Mesendoderm (in vitro differentiated cells): ENCODE results near the gene DNAH3.

Experiments
- DNase-seq: peaks from one replicate; pipeline ENCODE4 v3.0.0; 2013
- H2AK5ac ChIP-seq: 2 replicates; pipeline ENCODE4 v1.6.1; 2013; ENCODE audit warnings: low read length, inconsistent platforms
- H2BK120ac ChIP-seq: 2 replicates; pipeline ENCODE4 v1.6.1; 2013; ENCODE audit warnings: low read depth, mild to moderate bottlenecking, low read length, moderate library complexity, mixed read lengths
- H2BK15ac ChIP-seq: replicated peaks from 2 replicates; pipeline ENCODE4 v1.6.1; 2013; ENCODE audit warnings: low read depth, mild to moderate bottlenecking, moderate library complexity
- H2BK5ac ChIP-seq: 2 replicates; pipeline ENCODE4 v1.6.1; 2013; ENCODE audit warnings: low read length, inconsistent platforms
- H3K18ac ChIP-seq: 2 replicates; pipeline ENCODE4 v1.6.1; 2013; ENCODE audit warnings: mild to moderate bottlenecking, low read length, mixed read lengths
- H3K23ac ChIP-seq: one replicate; pipeline ENCODE4 v1.6.1; 2013; ENCODE audit warnings: low read length
- H3K27ac ChIP-seq: 2 replicates; pipeline ENCODE4 v1.5.1; 2013; ENCODE audit warnings: low read depth, mild to moderate bottlenecking, inconsistent platforms, low read length, moderate library complexity
- H3K27me3 ChIP-seq: 2 replicates; pipeline ENCODE4 v1.6.1; 2013; ENCODE audit warnings: low read length, control low read depth, mild to moderate bottlenecking, inconsistent platforms; ENCODE audit not compliant: insufficient read depth, poor library complexity
- H3K36me3 ChIP-seq: 2 replicates; pipeline ENCODE4 v1.6.1; 2013; ENCODE audit warnings: low read length, inconsistent platforms; ENCODE audit not compliant: control insufficient read depth, insufficient read depth
- H3K4ac ChIP-seq: one replicate; pipeline ENCODE4 v1.6.1; 2013; ENCODE audit warnings: low read depth, mild to moderate bottlenecking, low read length, moderate library complexity
- H3K4me1 ChIP-seq: 2 replicates; pipeline ENCODE4 v1.6.1; 2013; ENCODE audit warnings: low read depth, low read length, inconsistent platforms; ENCODE audit not compliant: control insufficient read depth
- H3K4me2 ChIP-seq: 2 replicates; pipeline ENCODE4 v1.6.1; 2013; ENCODE audit warnings: low read length
- H3K4me3 ChIP-seq: 2 replicates; pipeline ENCODE4 v1.5.1; 2013; ENCODE audit warnings: mild to moderate bottlenecking, low read length
- H3K56ac ChIP-seq: one replicate; pipeline ENCODE4 v1.6.1; 2013; ENCODE audit warnings: low read length
- H3K79me1 ChIP-seq: 2 replicates; pipeline ENCODE4 v1.6.1; 2013; ENCODE audit warnings: low read length, inconsistent platforms
- H3K79me2 ChIP-seq: 2 replicates; pipeline ENCODE4 v1.6.1; 2013; ENCODE audit warnings: mild to moderate bottlenecking, low read length; ENCODE audit not compliant: control insufficient read depth, insufficient read depth
- H3K9ac ChIP-seq: 2 replicates; pipeline ENCODE4 v1.6.1; 2013; ENCODE audit warnings: low read length, inconsistent platforms
- H4K5ac ChIP-seq: one replicate; pipeline ENCODE4 v1.6.1; 2013; ENCODE audit warnings: low read length
- H4K8ac ChIP-seq: one replicate; pipeline ENCODE4 v1.6.1; 2013; ENCODE audit warnings: low read depth, mild to moderate bottlenecking, control low read depth, low read length, moderate library complexity
- WGBS: extraction: QIAGEN DNeasy Blood & Tissue Kit; methylation state at CpG from one replicate; pipeline ENCODE4 v1.1.7; 2013; ENCODE audit warnings: low lambda C conversion rate, missing lambda C conversion rate; ENCODE audit not compliant: insufficient coverage; ENCODE audit errors: extremely low coverage; 5-methylcytosine and 5-hydroxymethylcytosine counted together

DNAH3 gene

DNA sequence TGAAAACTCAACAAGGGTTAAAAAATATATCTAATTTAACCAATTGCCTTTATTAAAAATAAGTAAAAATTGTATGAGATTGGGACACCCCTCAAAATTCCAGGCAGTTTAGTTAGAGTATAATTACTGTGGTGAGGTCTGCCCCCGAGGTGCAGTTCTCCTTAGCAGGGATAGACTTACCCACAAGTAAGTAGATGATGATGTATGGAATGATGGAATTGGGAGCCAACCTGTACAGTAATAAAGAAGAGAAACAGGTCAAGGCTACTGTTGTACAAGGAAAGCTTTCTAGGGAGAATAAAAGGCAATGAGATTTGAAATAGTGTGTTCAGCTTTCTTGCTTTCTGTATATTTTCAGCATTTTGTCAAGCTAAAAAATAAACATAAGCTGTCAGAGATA is 9.6 kb upstream of the DNAH3 start:
- H3K4me3 ChIP-seq = no peak overlapping the region

DNA sequence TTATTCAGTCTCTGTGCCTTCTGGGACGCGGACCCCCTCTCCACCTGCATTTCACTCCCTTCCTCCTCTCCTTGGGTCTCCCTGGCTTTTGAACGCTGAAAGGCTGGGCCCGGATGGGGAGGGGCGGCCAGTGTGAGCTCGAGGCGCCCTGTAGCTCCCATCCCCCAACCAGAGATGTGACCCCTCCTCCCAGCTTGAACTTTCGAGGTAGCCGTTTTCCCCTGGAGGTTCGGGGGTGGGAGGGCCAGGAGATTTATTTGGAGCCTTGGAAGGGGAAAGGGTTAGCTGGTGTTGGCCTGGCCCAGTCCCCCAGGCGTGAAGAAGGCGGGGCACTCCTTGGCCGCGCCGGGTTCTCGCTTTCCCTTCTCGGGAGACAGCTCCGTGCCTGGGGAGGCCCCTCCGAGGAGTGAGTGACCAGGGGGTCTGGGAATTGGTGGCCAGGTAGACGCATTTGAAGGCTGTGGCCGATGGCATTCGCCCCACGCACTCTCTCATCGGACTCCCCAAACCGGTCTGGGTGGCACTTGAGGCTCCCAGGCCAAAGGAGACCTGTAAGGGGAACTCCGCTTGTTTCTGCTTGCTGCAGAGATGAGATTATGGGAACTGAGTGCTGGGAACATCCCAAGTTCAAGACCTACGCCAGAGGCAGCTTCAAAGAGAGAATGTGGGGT is 8.8 kb upstream of the DNAH3 start:
- Histone ChIP-seq H2BK5ac (peak overlapping the region; percentile 9), H2BK120ac (no peak overlapping the region), H3K36me3 (peaks cover 3% of the 10 kb centered on the region), H3K9ac (peak overlapping the region; percentile 84), H3K4me1 (no peaks in the 10 kb centered on the region), H3K56ac (peak overlapping the region; percentile 91), H3K79me1 (peaks cover 1% of the 10 kb centered on the region), H3K4me3 (peak overlapping the region; percentile 74), H2BK15ac (no peak overlapping the region), H2AK5ac (no peak overlapping the region), H3K27me3 (no peaks in the 10 kb centered on the region), H3K4ac (no peak overlapping the region), H4K5ac (no peak overlapping the region), H3K23ac (no peak overlapping the region), H3K4me2 (peak overlapping the region; percentile 91), H3K18ac (peak overlapping the region; percentile 13), H3K27ac (no peak overlapping the region), H3K79me2 (no peaks in the 10 kb centered on the region), H4K8ac (no peak overlapping the region)
- DNase-seq = peak; percentile 68
- no CpG with 5 or more reads among the region's 27 CpGs for WGBS

More for the DNA sequence above, 9.6 kb upstream of the DNAH3 start:
- Histone ChIP-seq H2AK5ac (no peak overlapping the region), H3K27ac (no peak overlapping the region), H3K18ac (no peak overlapping the region), H3K23ac (no peak overlapping the region), H3K4ac (no peak overlapping the region), H2BK5ac (no peak overlapping the region), H2BK120ac (no peak overlapping the region), H3K4me2 (no peak overlapping the region), H3K27me3 (no peaks in the 10 kb centered on the region), H3K56ac (no peak overlapping the region), H2BK15ac (no peak overlapping the region), H4K5ac (no peak overlapping the region), H3K79me2 (no peaks in the 10 kb centered on the region), H4K8ac (no peak overlapping the region), H3K36me3 (peaks cover 3% of the 10 kb centered on the region), H3K79me1 (peaks cover 1% of the 10 kb centered on the region), H3K9ac (no peak overlapping the region), H3K4me1 (no peaks in the 10 kb centered on the region)
- WGBS = no CpG with 5 or more reads among the region's 1 CpG
- DNase-seq = no peak

DNA sequence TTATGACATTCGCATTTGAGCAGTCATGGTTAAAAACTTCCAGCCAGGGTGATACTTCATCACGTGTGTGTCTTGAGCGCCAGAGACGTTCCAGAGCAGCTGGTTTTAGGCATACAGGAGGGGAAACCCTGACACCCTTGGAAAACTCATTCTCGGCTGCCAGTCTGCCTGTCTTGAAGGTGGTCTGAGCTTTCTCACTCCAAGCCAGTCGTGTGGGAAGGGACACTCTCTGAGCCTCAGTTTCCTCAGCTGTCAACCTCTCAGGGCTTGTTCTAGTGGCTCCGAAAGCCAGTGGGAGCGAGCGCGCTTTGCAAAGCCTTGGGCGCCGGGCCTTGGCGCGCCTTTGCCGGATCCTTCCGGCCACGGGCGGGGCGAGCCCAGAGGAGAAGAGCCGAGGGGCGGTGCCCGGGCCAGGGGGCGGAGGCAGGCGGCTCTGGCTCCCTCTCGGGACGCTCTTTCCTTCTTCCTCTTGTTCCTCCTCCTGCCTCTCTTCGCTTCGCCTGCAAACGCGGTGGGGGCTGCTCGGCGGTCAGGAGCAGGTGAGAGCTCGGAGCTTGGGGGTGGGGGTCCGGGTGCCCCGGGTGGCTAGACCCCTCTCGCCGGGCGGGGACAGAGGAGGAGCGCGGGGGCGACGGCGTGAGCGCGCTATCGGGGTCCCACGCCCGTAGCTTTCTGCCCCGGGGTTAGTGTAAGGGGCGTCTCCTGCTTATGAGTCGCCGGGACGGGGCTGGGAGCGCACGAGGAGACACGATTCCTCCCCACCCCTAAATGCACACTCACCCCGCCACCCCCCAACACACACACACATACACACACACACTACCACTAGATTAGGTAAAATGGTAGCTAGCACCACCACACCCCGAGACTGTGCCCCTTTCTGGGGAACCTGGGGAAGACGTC is 7.8 kb upstream of the DNAH3 start, which contains the start of gene LDAF1:
Gene LDAF1 (plus strand): TSS at position 467 of the 903 bp plus-strand sequence. CDS start 2,509 bp downstream, outside the sequence.
- Histone ChIP-seq H3K18ac (peak within 1 kb of the TSS; percentile 13), H3K4ac (no peak within 1 kb of the TSS), H3K79me1 (peaks cover 1% of the 10 kb centered on the region), H3K4me1 (no peaks in the 10 kb centered on the region), H2BK15ac (no peak within 1 kb of the TSS), H2AK5ac (no peak within 1 kb of the TSS), H3K4me2 (peak within 1 kb of the TSS; percentile 93), H3K4me3 (peak within 1 kb of the TSS; percentile 74), H3K27me3 (no peaks in the 10 kb centered on the region), H4K5ac (no peak within 1 kb of the TSS), H2BK5ac (peak within 1 kb of the TSS; percentile 9), H2BK120ac (no peak within 1 kb of the TSS), H3K27ac (no peak within 1 kb of the TSS), H3K23ac (no peak within 1 kb of the TSS), H4K8ac (no peak within 1 kb of the TSS), H3K36me3 (peaks cover 3% of the 10 kb centered on the region), H3K56ac (peak within 1 kb of the TSS; percentile 91), H3K79me2 (no peaks in the 10 kb centered on the region), H3K9ac (peak within 1 kb of the TSS; percentile 84)
- WGBS = no CpG with 5 or more reads among the region's 59 CpGs
- peak; percentile 88 for DNase-seq

DNA sequence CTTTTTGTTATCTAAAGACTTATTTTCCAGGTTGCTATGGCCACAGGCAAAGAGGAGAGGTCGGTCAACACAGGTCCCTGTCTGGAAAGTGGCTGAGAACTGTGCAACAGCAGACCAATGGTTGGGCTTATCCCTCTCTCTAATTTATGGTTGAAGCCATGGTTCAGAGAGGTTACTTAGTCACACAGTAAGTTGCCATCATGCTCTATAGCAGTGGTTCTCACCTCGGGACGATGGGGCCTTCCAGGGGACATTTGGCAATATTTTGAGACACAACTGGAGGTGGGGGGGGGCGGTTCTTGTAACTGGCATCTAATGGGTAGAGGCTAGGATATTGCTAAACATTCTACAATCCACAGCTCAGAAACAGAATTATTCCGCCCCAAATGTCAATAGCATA is 7.0 kb upstream of the DNAH3 start:
- no peak overlapping the region for H4K5ac ChIP-seq
- H3K4me3 ChIP-seq = no peak overlapping the region
- peak overlapping the region; percentile 76 for H3K9ac ChIP-seq
- H3K79me2 ChIP-seq = no peaks in the 10 kb centered on the region
- H3K27me3 ChIP-seq = no peaks in the 10 kb centered on the region
- H2BK5ac ChIP-seq = no peak overlapping the region
- no peaks in the 10 kb centered on the region for H3K36me3 ChIP-seq
- peaks cover under 1% of the 10 kb centered on the region for H3K79me1 ChIP-seq
- no peak overlapping the region for H2BK15ac ChIP-seq
- H3K4me2 ChIP-seq = no peak overlapping the region
- H3K4me1 ChIP-seq = no peaks in the 10 kb centered on the region
- H3K4ac ChIP-seq = no peak overlapping the region
- H2AK5ac ChIP-seq = no peak overlapping the region
- no peak overlapping the region for H2BK120ac ChIP-seq
- peak; percentile 49 for DNase-seq
- no peak overlapping the region for H3K56ac ChIP-seq
- H3K18ac ChIP-seq = no peak overlapping the region
- H3K23ac ChIP-seq = no peak overlapping the region
- no peak overlapping the region for H3K27ac ChIP-seq
- H4K8ac ChIP-seq = no peak overlapping the region
- WGBS = no CpG with 5 or more reads among the region's 5 CpGs

DNA sequence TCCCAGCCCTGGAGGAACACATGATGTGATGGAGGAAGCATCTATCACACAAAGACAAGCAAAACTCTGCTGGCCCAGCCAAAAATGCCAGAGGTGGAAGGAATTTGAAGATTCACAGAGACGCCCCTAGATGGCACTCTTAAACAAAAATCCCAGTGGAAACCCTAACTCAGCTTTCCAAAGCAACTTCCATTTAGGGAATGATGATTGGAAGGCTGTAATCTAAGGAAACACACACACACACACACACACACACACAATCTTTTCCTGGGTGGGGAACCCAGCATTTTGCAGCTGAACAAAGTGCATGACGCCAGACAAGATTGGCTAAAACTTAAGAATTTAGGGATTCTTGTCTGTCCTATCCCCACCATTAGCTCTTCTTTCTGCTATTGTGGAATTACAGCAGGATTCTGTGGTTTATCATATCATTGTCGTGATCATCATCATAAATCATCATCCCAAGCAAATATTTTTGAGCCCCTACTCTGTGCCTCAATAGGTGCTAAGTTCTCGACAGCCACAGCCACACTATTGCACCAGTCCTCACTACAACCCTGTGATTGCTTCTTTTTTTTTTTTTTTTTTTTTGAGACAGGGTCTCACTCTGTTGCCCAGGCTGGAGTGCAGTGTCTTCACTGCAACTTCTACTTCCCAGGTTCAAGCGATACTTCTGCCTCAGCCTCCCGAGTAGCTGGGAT is 6.3 kb upstream of the DNAH3 start:
- Histone ChIP-seq H3K4ac (no peak overlapping the region), H4K8ac (no peak overlapping the region), H3K27ac (no peak overlapping the region), H3K27me3 (no peaks in the 10 kb centered on the region), H3K56ac (no peak overlapping the region), H3K4me3 (no peak overlapping the region), H3K9ac (no peak overlapping the region), H3K79me2 (no peaks in the 10 kb centered on the region), H3K23ac (no peak overlapping the region), H3K79me1 (no peaks in the 10 kb centered on the region), H2AK5ac (no peak overlapping the region), H3K18ac (no peak overlapping the region), H3K4me2 (no peak overlapping the region), H2BK120ac (no peak overlapping the region), H2BK15ac (no peak overlapping the region), H3K4me1 (no peaks in the 10 kb centered on the region), H3K36me3 (no peaks in the 10 kb centered on the region), H2BK5ac (no peak overlapping the region), H4K5ac (no peak overlapping the region)
- no CpG with 5 or more reads among the region's 6 CpGs for WGBS
- peak; percentile 89 for DNase-seq
